Measurements from ENCODE around the gene CSTB. TPM values are rescaled to one million over a fixed set of nuclear protein-coding genes. Genes with fewer than 3 reads are reported as not detected.

Gene CSTB, protein sequence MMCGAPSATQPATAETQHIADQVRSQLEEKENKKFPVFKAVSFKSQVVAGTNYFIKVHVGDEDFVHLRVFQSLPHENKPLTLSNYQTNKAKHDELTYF
- 27.8 and 35.1 TPM in 2 replicates for total RNA-seq

DNA sequence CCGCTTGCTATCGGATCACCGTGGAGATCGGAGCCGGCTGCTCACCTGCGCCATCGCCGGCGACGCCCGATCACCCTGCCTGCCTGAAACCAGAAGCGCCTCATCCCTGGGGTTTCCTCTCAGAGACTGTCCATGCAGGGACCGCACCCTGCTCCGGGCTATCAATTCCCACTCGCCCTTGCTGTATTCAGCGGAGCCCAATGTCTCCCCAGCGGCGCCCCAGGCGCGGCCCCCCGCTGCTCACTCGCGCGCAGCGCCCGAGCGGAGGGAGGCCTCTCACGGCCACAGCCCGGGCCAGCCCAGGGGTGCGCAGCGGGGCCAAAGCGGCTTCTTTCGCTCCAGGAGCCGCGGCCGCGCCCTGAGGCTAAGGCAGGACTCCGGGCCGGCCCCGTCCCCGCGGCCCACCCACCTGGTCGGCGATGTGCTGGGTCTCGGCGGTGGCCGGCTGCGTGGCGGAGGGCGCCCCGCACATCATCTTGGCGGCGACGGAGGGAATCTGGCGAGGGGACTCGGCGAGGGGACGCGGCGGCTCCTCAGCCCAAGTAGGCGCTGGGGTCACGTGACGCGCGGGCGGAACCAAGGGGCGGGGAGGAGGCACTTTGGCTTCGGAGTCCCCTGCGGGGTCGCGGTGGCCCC lies at the start of gene CSTB:
CSTB (minus strand) TSS at position 514 of the 636 bp plus-strand sequence; CDS start at position 475, 39 bp downstream.

DNA sequence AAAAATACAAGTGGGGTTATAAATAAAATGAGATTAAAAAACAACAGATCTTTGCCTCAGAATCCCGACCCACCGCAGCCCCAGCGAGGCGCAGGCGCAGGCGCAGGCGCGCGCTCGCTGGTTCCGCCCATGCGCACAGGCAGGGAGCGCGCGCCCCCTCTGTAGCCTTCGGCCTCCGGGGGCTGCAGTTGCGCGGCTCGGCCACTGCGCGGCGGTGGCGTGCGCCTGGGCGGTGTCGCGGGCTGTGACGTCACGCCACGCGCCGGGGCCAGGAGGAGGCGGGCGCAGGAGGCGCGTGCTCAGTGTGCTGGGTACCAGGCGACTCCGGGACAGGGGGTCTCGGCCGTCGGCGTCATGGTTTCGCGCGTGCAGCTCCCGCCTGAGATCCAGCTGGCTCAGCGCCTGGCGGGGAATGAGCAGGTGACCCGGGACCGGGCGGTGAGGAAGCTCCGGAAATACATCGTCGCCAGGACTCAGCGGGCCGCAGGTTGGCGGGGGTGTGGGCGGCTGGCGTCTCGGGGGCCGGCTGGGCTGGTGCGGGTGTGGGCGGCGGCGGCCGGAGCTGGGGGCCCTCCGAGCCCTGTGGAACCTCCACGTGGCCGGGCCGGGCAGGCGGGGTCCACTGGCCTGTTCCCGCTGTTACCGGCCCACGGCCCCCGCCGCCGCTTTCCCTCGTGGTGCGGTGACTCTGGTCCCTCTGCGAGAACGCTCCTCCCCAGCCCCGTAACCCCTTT lies 13.3 kb upstream of the CSTB start, which contains the start of gene RRP1:
RRP1 (plus strand) TSS at position 302 of the 734 bp plus-strand sequence; CDS start at position 355, 53 bp downstream.

Other genes with a start within 250 kb of the CSTB start
- gene HSF2BP, start 116.8 kb downstream of the CSTB start, total RNA-seq: 0.05 and 0.13 TPM in 2 replicates
- 34.6 and 35.0 TPM in 2 replicates for gene RRP1B, start 116.7 kb downstream of the CSTB start, total RNA-seq
- 43.9 and 51.5 TPM in 2 replicates for gene PDXK, start 57.2 kb downstream of the CSTB start, total RNA-seq
- gene RRP1, start 13.3 kb upstream of the CSTB start, total RNA-seq: 29.7 and 32.7 TPM in 2 replicates
- gene AGPAT3, start 88.9 kb upstream of the CSTB start, total RNA-seq: 51.2 and 60.2 TPM in 2 replicates
- gene TRAPPC10, start 236.0 kb upstream of the CSTB start, total RNA-seq: 17.1 and 18.4 TPM in 2 replicates

Measured in mammary microvascular endothelial cell (primary cell).